GM19438 (cell line): ENCODE results near the gene TIMP4.

Experiments used
- ATAC-seq: cut with Tn5 transposase; IDR thresholded peaks from one replicate; pipeline ENCODE4 v1.9.1; 2021; ENCODE audit warnings: low read depth; ENCODE audit not compliant: unreplicated experiment

TIMP4 gene

DNA sequence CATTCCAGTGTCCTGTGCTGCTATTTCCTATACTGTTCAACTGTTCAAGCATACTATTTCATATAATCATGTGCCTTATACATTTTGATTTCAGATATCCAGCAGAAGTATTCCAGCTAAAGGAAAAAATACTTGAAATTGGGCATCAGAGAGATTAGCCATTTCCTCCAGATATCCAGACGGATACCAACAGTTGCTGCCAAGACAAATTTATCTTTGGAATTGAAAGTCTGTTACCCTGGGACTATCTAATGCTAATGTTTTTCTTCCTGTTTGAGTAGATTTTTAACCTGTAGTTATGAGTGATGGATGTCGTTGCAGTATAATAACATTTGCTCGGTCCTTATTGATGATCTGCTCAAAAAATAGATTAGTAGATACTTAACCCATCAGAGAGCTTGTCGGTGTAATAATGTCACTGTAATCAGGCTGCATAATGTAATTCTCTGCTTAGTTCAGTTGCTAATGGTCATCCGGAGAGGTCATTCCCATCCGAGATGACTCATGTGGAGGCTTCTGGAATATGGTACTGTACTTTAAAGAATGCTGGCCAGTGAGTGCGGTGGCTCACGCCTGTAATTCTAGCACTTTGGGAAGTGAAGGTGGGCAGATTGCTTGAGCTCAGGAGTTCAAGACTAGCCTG lies 51.5 kb downstream of the TIMP4 start:
- ATAC-seq = no peak
